D721Med (cell line): Measurements from ENCODE around the gene TCF3.
"Not testable (repeated sequence)": the region's sequence is repeated elsewhere in the genome, so short reads cannot be mapped to it uniquely, and the experiment has no call there.

Experiments
- DNase-seq: peaks from one replicate; pipeline ENCODE4 v3.0.0; 2011; ENCODE audit warnings: low spot score; ENCODE audit not compliant: insufficient read length
- FAIRE-seq: peaks from 2 replicates; lab custom pipeline; 2011; peaks lifted over from hg19 to GRCh38; lab: Jason Lieb, UNC
- CTCF ChIP-seq: IDR thresholded peaks from 2 replicates; pipeline ENCODE4 v1.5.1; 2012; ENCODE audit warnings: mild to moderate bottlenecking, control low read depth; ENCODE audit not compliant: insufficient read depth; ENCODE audit errors: missing control alignments

The TCF3 gene

GRCh38 chr19:1652471-1653299 is at the start of gene TCF3:
TSS of gene TCF3 (minus strand) at chr19:1652615. CDS start at chr19:1650248, 2,367 bp downstream.
- peak; percentile 99 for DNase-seq
- no peak for TF ChIP-seq CTCF
- FAIRE-seq, result no peak

- FAIRE-seq (no peak), DNase-seq (no peak)
- no peak for TF ChIP-seq CTCF
Measured at GRCh38 chr19:1700733-1701663, 48.6 kb upstream of the TCF3 start.

GRCh38 chr19:1699998-1700732 is 47.8 kb upstream of the TCF3 start:
- FAIRE-seq (no peak), DNase-seq (no peak)
- no peak for TF ChIP-seq CTCF

- FAIRE-seq, result no peak
- TF ChIP-seq CTCF, result no peak
Measured at GRCh38 chr19:1699386-1699785, 47.0 kb upstream of the TCF3 start.

GRCh38 chr19:1698636-1699035 is 46.2 kb upstream of the TCF3 start:
- no peak for TF ChIP-seq CTCF
- DNase-seq (no peak), FAIRE-seq (no peak)

More at GRCh38 chr19:1699386-1699785, 47.0 kb upstream of the TCF3 start:
- no peak for DNase-seq

- DNase-seq, FAIRE-seq: not testable (repeated sequence)
Measured at GRCh38 chr19:1695481-1695880, 43.1 kb upstream of the TCF3 start.
